Uterus (tissue), 2 donors: Measurements from ENCODE around the gene GABARAP.
A peak's percentile ranks its signal among the peaks of the same experiment; 100 is the strongest.

Experiments
- POLR2A ChIP-seq, 2 donors: fragments of 450-650 bp; IDR thresholded peaks; one replicate each; pipeline ENCODE4 v1.6.1; 2016; ENCODE audit warnings: antibody characterized with exemption in 2 of 2, mild to moderate bottlenecking in 1 of 2, moderate library complexity in 1 of 2
- TF ChIP-seq, protein P1 (sequence below), 4 experiments: fragments of 200-600 bp in 2 of 4; fragments of 450-650 bp in 2 of 4; sonication (generic) in 2 of 4; IDR thresholded peaks; one replicate each; pipeline ENCODE4 v1.5.1; 2016 to 2019; ENCODE audit warnings: antibody characterized with exemption in 4 of 4, mild to moderate bottlenecking in 2 of 4, moderate library complexity in 1 of 4

GRCh38 chr17:7262192-7262934 is 20.1 kb upstream of the GABARAP start, which contains the start of gene CLDN7:
- TF ChIP-seq, protein P1, sequence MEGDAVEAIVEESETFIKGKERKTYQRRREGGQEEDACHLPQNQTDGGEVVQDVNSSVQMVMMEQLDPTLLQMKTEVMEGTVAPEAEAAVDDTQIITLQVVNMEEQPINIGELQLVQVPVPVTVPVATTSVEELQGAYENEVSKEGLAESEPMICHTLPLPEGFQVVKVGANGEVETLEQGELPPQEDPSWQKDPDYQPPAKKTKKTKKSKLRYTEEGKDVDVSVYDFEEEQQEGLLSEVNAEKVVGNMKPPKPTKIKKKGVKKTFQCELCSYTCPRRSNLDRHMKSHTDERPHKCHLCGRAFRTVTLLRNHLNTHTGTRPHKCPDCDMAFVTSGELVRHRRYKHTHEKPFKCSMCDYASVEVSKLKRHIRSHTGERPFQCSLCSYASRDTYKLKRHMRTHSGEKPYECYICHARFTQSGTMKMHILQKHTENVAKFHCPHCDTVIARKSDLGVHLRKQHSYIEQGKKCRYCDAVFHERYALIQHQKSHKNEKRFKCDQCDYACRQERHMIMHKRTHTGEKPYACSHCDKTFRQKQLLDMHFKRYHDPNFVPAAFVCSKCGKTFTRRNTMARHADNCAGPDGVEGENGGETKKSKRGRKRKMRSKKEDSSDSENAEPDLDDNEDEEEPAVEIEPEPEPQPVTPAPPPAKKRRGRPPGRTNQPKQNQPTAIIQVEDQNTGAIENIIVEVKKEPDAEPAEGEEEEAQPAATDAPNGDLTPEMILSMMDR (IDR thresholded peaks at IDR 0.05) = no peak
- TF ChIP-seq POLR2A (IDR thresholded peaks at IDR 0.05) = peak in 1 of 2 donors; percentile 50
